KOPT-K1 (cell line): ENCODE results near the gene ALAS1.

ENCODE experiments used
- H3K27ac ChIP-seq: fragments of 200-600 bp; sonication (generic); 2 replicates; pipeline ENCODE4 v1.5.1; 2016; ENCODE audit warnings: antibody characterized with exemption, mild to moderate bottlenecking, low read depth, low read length; ENCODE audit not compliant: poor library complexity, severe bottlenecking
- H3K36me3 ChIP-seq: fragments of 200-600 bp; sonication (generic); 2 replicates; pipeline ENCODE4 v1.5.1; 2017; ENCODE audit warnings: antibody characterized with exemption, mild to moderate bottlenecking, low read length, moderate library complexity; ENCODE audit not compliant: insufficient read depth
- H3K9me3 ChIP-seq: fragments of 200-600 bp; sonication (generic); 2 replicates; pipeline ENCODE4 v1.5.1; 2017; ENCODE audit warnings: antibody characterized with exemption, low read length, mild to moderate bottlenecking; ENCODE audit not compliant: insufficient read depth, poor library complexity, severe bottlenecking

The ALAS1 gene

DNA sequence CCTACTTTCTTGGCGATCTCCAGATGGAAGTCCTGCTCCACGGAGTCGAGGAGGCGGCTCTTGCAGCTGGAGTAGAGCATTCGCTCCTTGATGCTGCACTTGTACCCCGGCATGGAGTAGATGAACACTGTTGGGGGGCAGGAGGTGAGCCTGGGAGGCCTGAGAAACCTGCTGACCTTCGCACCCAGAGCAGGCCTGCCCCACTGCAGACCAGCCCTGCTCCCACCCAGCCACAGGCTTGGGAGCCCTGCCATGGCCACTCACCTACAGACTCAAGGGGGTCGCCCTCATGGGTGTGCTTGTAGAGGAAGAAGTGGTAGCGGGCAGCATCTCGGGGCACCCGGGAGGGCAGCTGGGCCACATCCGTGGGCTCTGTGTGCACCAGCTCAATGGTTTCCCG lies 31.7 kb downstream of the ALAS1 start:
- Histone ChIP-seq H3K27ac (no peak overlapping the region), H3K9me3 (no peaks in the 10 kb centered on the region), H3K36me3 (peaks cover 68% of the 10 kb centered on the region)

DNA sequence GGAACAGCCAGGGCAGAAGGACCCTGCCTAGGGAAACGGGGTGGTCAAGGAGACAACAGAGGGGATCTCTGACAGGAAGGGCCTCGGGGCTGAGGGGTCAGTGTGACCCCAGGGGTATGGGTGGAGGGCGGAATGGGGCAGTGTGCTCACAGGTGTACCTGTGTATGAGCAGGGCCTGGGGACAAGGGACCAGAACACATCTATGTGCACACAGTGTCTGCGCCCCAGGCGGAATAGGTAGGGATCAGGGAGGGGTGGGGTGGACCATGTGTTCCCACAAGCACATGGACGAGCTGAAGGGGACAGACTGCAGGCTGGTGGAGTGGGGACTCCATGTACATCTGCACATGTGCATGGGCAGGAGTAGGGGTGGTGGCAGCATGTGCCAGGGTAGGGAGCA lies 32.5 kb downstream of the ALAS1 start:
- no peaks in the 10 kb centered on the region for H3K9me3 ChIP-seq
- no peak overlapping the region for H3K27ac ChIP-seq
- H3K36me3 ChIP-seq = peaks cover 76% of the 10 kb centered on the region

DNA sequence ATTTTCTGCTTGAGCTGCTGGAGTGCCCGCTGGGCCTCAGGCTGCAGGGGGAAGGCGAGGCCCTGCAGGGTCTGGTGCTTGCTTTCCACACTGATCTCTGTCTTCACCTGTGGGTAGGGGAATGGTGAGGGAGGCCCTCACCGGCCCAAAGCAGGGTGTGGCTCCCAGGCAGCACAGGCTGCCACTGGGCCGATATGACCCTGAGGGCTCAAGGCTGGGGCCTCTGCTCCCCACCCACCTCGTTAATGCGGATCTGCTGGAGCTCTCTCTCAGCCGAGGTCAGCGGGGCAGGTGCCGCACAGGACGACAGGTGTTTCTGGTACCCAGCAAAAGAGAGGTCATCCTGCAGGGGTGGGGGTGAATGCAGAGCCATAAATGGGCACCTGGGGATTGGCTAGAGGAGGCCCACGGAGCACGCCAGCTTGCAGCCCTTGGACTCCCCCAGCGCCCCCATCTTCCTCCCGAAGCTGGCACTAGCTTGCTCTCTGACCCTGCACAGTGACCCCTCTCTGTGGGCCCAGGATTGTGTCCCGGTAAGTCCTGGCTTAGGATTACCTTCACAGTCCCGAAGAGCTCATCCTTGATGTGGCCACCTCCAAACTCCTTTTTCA lies 33.0 kb downstream of the ALAS1 start:
- Histone ChIP-seq H3K36me3 (peaks cover 79% of the 10 kb centered on the region), H3K27ac (no peak overlapping the region), H3K9me3 (no peaks in the 10 kb centered on the region)

DNA sequence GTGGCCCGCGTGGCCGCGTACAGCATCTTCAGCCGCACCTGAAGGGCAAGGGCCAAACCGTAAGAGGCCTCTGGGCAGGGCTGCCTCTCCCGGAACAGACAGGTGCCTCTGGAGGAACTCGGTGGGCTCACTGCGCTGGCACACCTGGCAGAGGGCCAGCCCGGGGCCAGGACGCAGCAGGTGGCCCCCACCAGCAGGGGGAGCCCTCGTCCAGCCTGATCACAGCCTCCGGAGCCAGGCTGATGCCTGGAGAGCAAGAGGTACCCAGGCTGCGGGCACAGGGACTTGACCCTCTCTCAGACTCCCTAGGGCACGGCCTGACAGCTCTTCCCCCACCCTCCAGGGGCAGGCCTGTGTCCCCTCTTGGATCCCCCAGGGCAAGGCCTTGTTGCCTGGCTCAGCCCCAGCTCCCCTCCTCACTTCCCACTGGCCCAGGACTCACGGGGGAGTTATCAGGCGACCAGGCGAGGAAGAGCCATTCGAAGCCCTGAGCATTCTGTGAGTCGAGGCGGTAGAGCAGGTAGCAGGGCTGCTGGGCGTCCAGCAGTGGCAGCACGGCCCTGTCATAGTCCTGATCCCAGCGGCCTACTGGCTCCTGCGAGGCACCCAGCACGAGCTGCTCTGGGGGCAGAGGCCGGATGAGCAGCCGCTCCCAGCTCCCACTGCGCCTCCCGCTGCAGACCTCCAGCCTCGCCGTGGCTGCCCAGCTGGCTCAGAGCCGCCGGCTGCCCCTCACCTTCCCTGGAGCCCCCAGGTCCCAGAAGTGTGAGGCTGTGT lies 33.7 kb downstream of the ALAS1 start:
- Histone ChIP-seq H3K36me3 (peaks cover 79% of the 10 kb centered on the region), H3K27ac (no peak overlapping the region), H3K9me3 (no peaks in the 10 kb centered on the region)

DNA sequence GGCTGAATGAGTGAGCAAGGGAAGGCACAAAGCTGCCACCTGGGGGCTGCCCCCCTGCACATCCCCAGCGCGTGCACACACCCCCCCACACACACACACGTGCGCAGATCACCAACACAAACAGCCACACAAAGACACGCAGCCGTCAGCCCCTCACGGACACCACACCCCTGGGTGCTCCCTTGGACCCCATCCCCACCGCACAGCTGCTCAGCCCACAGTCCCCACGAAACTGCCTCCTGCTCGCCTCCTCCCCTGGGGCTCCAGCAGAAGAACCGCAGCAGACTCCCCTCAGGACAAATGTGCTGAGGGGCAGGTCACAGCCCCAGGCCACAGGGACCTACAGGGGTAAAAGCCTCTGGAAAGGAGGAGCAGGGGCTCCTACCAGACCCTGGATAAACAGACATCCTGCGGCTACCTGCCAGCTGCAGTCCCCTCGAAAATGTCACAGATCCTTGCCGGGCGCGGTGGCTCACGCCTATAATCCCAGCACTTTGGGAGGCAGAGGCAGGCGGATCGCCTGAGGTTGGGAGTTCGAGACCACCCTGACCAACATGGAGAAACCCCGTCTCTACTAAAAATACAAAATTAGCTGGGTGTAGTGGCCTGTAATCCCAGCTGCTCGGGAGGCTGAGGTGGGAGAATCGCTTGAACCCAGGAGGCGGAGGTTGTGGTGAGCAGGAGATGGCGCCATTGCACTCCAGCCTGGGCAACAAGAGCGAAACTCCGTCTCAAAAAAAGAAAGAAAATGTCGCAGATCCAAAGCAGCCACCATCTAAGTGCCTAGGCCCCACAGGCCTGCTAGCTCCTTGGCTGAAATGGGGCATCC lies 34.5 kb downstream of the ALAS1 start:
- peak overlapping the region; percentile 40 for H3K27ac ChIP-seq
- no peaks in the 10 kb centered on the region for H3K9me3 ChIP-seq
- H3K36me3 ChIP-seq = peaks cover 79% of the 10 kb centered on the region

DNA sequence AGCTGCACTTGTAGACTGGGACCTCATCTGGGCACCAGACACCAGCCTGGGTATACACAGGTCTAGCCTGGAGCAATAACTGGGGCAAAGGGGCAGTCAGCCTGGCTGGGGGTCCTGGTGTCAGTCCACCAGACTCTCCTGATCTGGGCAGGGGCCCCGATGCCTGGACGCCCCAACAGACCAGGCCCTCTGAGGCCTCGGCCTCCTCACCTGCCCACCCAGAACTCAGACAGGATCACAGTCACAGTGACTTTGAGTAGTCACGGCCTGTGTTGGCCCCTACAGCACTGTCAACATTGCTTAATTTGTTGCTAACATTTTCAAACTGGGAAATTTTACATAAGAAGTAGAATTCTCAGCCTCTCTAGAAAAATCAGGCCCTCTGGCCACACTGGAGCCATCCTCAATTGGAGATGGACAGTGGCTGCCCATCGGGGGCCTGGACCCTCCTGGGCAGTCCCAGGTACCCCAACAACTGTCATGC lies 35.2 kb downstream of the ALAS1 start:
- Histone ChIP-seq H3K27ac (peak overlapping the region; percentile 40), H3K36me3 (peaks cover 73% of the 10 kb centered on the region), H3K9me3 (no peaks in the 10 kb centered on the region)

DNA sequence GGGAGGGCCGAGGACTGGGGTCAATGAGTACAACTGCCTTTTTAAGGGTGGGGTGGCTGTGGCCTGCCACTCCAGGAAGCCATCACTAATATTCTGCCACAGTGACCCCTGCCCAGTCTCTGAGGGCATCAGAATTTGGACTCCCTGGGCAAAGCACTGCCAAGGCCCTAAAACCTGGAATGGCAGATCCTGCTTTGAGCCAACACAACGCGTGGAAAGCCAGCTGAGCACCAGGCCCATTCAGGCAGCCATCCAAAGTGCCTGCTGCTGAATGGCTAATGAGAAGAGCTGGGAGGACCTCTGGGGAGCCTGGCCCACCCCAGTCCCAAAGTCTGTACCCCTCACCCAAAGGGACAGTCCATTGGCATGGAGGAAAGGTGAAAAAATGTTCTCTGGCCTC lies 36.0 kb downstream of the ALAS1 start:
- H3K36me3 ChIP-seq = peaks cover 66% of the 10 kb centered on the region
- H3K27ac ChIP-seq = no peak overlapping the region

DNA sequence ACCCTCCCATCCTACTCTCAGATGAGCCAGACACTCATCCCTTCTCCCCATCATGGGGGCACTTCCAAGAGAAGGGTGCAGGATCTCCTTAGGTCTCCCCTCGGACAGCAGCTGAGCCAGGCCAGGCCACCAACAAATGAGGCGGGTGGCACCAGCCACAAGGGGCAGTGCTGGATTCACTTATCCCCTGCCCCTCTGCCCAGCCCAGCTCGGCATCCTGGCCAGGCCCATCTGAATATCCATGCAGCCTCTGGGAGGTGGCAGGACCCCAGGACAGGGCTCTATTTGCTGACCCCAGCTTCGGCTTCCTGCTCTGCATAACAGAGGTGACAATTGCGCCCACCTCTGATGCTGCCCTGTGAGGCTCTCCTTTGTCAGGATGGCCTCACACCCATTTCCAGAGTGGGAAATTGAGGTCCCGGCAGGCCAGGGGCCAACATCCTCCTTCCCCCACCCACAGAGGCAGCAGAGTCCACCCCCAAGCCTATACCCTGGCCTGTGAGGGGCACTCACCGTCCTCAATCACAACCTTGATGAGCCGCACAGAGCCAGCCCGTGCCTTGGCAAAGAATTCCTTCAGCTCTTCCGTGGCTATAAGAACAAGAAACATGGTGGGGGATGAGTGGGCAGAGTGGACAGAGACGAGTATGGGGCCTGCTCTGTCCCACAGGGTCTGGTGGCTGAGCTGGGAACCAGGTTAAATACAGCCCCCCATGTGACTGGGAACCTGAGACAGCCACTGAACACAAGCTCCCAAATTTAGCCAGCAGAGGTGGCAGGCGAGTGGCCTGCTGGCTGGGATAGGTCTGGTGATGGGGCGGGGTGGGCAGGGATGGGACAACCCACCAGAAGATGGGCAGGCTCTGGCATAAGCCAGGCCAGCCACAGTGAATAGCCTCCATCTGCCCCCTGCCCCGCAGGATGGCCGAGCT lies 36.8 kb downstream of the ALAS1 start:
- H3K27ac ChIP-seq = no peak overlapping the region
- H3K36me3 ChIP-seq = peaks cover 58% of the 10 kb centered on the region
- H3K9me3 ChIP-seq = no peaks in the 10 kb centered on the region

More for the DNA sequence above, 36.0 kb downstream of the ALAS1 start:
- no peaks in the 10 kb centered on the region for H3K9me3 ChIP-seq

DNA sequence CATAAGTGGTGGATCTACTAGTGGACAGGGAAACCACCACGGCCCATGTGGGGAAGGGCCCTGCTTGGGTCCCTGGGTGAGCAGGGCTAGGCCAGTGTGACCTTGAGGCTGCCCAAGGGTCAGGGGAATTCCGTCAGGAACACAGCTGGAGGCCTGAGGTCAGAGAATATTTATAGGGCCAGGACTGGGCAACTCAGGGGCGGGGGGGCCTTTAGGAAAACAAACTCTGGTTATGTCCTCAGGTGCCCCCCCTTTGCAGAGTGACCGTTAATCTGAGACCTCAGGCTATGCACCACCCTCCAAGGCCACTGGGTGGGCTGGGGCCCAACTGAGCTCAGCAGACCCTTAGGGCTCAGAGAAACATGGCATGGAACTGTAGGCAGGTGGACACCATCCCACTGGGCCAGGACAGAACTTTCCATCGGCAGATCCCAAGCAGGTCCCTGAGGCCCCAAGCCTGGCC lies 38.5 kb downstream of the ALAS1 start:
- H3K36me3 ChIP-seq = peaks cover 41% of the 10 kb centered on the region
- no peak overlapping the region for H3K27ac ChIP-seq
- no peaks in the 10 kb centered on the region for H3K9me3 ChIP-seq

DNA sequence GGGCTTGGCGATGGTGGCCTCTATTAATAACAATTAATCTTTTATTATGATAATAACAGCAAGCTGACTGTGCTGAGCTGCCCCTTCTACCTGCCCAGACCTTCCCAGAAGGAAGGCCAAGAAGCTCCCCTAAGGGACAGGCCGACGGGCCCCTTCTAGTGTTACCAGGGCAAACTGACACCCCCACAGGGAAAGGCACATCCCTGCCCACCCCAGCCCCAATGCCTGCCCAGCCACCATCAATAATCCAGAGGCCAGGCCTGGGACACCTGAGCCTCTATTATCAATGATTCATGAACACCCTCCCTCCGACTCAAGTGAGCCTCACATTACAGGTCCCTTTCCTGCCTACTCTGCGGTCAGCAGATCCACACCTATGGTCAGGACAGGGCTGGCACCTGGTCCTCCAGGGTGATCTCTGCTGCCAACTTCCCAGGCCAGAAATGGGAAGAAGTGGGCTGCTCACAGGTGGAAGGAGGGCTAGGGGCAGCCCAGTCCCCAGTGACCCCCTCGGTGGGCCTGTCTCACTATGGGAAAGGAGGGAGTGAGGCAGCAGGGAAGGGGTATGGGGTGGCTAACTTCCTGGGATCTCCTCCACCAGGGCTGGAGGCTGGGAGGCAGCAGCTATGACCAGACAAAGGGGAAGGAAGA lies 39.2 kb downstream of the ALAS1 start:
- Histone ChIP-seq H3K9me3 (no peaks in the 10 kb centered on the region), H3K36me3 (peaks cover 35% of the 10 kb centered on the region), H3K27ac (peak overlapping the region; percentile 22)

DNA sequence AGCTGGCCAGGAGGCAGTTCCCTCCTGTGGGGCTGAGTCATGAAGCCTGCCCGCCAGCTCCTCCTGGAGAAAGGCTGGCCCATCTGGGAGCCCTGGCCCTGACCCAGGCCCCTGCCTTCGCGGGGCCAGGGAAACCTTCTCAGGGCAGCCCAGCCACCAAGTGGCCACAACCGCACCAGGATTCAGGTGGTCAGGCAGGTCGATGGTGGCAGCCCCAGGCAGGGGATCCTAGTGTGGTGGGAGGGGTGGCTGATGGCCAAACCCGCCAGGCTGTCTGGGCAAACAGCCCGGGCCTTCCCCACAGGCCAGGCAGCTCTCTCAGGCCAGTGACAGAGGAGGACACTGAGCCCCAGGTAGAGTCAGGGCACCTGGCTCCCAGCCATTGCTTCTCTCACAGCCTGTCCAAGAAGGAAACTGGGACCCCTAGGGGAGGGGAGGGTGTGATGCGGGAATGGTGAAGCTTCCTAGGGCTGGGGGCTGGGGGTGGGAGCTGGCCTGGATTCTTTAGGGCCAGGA lies 39.8 kb downstream of the ALAS1 start:
- H3K27ac ChIP-seq = peak overlapping the region; percentile 93
- no peaks in the 10 kb centered on the region for H3K9me3 ChIP-seq
- peaks cover 29% of the 10 kb centered on the region for H3K36me3 ChIP-seq

DNA sequence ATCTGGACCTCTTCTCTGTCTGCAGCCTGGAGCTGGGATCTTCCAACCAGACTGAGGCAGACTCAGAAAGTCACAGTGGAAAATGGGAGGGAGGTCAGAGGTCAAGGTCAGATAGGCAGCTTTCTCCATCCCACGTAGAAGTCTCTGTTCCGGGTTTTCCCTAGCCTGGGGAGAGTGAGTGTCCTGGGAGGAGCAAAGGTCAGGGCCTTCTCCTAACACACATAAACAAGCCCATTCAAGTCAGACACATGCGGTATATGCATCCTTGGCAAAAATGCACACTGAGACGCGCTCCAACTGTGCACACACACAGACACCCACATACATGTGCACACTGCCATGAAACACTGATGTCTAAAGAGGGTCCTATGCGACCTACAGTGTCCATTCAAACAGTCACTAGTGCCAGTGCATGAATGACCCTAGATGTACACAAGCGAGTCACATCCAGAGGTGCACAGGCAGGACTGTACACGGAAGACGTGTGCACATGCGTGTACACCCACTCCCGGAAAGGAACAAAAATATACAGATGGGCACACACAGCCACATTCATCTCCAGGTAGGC lies 40.3 kb downstream of the ALAS1 start:
- H3K27ac ChIP-seq = peak overlapping the region; percentile 93
- H3K9me3 ChIP-seq = no peaks in the 10 kb centered on the region
- H3K36me3 ChIP-seq = peaks cover 23% of the 10 kb centered on the region
